Measurements from ENCODE around the gene HM13. TPM values are rescaled to one million over a fixed set of nuclear protein-coding genes. Genes with fewer than 3 reads are reported as not detected.
"Not testable (repeated sequence)": the region's sequence is repeated elsewhere in the genome, so short reads cannot be mapped to it uniquely, and the experiment has no call there.

Gene HM13
- total RNA-seq, 1 donor from 2014 or later = 150 TPM

DNA sequence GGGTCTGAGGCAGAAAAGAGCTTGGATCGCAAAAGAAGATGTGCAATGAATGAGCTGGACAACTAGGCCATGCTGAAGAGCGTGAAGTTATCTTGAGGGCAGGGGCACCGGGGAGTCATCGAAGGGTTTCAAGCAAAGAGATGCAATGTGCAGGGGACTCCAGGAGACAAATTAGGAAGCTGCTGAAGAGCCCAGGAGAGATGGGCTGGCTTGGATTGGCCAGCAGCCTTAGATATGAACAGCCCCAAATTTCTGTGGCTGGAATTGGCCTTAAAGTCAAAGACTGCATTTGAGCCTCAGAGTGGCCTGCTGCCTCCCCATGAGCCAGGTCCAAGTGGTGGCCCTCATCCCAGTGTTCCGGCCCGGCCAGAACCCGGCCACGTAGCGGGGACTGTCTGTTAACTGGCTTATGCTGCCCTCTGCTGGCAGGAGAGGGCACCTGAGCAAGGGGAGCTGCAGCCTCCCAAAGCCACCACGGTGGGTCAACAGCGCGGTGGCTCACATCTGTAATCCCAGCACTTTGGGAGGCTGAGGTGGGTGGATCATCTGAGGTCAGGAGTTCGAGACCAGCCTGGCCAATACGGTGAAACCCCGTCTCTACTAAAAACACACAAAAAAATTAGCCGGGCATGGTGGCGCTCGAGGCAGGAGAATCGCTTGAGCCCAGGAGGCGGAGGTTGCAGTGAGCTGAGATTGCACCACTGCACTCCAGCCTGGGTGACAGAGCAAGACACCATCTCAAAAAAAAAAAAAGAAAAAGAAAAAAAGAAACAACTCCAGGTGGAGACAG lies 11.2 kb upstream of the HM13 start:
- peak; percentile 32 for DNase-seq (ENCODE audit: low read depth)

GRCh38 chr20:31505903-31506302 lies 8.3 kb upstream of the HM13 start:
- no peak for DNase-seq (ENCODE audit: low read depth)

DNA sequence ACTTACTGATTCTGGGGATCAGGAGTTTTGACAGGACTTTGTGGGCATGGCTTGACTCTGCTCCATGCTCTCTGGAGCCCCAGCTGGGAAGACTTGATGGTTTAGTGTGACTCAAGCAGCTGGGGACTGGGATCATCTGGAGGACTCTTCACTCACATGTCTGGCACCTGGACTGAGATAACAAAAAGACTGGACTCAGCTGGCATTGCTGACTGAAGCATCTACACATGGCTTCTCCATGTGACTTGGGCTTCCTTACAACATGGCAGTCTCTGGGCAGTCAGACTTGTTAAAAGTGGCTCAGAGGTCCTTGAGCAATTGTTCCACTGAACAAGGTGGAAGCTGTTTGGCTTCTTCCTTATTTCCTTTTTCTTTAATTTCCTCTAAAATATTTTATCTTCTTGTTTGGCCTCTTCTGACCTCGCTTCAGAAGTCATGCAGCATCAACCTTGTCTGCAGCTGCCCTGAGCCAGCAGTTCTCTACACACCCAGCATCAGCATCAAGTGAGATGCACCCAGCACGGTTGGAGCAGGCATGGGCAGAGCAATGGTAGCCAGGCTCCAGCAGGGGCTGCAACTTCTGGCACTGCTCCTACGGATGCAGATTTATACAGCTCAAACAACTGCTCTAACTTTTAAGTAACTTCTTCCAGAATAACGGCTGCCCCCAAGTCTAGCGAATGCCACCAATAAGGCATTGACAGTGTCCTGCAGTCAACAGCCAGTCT lies 5.6 kb upstream of the HM13 start:
- DNase-seq (ENCODE audit: low read depth) = no peak

DNA sequence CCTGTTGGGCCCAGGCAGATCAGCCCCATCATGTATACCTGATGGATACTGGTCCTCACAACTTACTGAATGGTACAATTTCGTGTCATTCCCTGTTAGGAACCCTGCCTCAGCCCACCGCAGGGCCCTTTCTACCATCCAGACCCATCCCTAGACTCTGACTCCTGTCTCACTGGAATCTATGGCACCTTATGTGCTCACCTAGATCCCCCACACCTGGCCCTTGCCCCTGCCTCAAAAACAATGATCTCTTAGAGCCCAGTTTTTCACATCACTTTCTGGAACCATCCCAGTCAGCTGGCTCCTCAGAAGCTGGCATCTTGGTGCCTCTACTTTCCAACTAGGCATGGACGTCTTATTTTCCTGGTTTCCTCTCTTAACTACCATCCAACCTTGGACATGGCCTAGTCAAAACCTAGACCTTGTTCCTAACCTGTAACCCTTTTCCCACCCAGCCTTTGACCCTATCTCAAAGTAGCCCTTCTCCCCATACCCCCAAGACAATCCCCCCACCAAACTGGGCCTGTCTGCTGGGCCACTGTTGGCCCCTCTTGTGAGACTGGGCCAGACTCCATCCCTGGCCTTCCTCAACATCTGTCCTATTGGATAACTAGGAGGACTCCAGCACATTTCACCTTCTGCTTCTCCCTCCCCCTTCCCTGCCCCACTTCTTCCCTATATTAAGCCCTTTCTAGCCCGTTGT lies 981 bp downstream of the HM13 start:
- DNase-seq (ENCODE audit: low read depth) = no peak

GRCh38 chr20:31515775-31516107 lies 1.5 kb downstream of the HM13 start:
- DNase-seq (ENCODE audit: low read depth) = no peak

- no peak for DNase-seq (ENCODE audit: low read depth)
Observed at GRCh38 chr20:31516166-31516565, 1.9 kb downstream of the HM13 start.

- DNase-seq (ENCODE audit: low read depth) = no peak
Observed at GRCh38 chr20:31516651-31517050, 2.4 kb downstream of the HM13 start.

DNA sequence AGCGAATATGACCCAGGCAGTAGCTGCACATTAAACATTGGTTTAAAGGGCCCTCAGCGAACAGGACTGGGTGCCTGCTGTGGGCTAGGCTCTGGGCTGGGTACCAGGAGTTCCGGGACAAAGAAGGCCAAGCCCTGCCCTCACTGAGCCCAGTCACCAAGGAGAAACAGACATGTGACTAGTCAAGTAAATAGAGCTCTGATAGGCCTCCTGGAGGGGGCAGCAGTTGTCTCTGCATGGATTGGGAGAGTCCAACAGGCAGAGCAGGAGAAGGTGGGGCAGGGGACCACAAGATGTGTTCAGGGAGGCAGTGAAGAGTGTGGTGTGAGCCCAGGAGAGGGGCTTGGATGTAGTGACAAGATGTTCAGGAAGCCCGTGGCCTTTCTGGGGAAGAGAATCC lies 3.1 kb downstream of the HM13 start:
- DNase-seq (ENCODE audit: low read depth) = peak; percentile 63

DNA sequence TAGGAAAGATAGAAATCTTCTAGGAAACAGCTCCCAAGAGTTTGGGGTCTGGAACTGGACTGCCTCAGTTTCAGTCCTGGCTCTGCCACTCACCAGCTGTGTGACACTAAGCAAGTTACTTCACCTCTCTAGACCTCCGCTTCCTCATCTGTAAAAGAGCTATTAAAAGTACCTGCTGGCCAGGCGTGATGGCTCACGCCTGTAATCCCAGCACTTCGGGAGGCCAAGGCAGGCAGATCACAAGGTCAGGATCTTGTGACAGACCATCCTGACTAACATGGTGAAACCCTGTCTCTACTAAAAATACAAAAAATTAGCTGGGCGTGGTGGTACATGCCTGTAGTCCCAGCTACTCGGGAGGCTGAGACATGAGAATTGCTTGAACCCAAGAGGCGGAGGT lies 7.0 kb downstream of the HM13 start:
- DNase-seq (ENCODE audit: low read depth) = not testable (repeated sequence)

GRCh38 chr20:31522731-31523130 lies 8.5 kb downstream of the HM13 start:
- DNase-seq (ENCODE audit: low read depth) = no peak

- peak; percentile 63 for DNase-seq (ENCODE audit: low read depth)
Observed at GRCh38 chr20:31523361-31524283, 9.4 kb downstream of the HM13 start.

- DNase-seq (ENCODE audit: low read depth) = no peak
Observed at GRCh38 chr20:31527266-31527665, 13.0 kb downstream of the HM13 start.

- no peak for DNase-seq (ENCODE audit: low read depth)
Observed at GRCh38 chr20:31535298-31535697, 21.1 kb downstream of the HM13 start.

GRCh38 chr20:31536575-31536974 lies 22.3 kb downstream of the HM13 start:
- DNase-seq (ENCODE audit: low read depth) = no peak

DNA sequence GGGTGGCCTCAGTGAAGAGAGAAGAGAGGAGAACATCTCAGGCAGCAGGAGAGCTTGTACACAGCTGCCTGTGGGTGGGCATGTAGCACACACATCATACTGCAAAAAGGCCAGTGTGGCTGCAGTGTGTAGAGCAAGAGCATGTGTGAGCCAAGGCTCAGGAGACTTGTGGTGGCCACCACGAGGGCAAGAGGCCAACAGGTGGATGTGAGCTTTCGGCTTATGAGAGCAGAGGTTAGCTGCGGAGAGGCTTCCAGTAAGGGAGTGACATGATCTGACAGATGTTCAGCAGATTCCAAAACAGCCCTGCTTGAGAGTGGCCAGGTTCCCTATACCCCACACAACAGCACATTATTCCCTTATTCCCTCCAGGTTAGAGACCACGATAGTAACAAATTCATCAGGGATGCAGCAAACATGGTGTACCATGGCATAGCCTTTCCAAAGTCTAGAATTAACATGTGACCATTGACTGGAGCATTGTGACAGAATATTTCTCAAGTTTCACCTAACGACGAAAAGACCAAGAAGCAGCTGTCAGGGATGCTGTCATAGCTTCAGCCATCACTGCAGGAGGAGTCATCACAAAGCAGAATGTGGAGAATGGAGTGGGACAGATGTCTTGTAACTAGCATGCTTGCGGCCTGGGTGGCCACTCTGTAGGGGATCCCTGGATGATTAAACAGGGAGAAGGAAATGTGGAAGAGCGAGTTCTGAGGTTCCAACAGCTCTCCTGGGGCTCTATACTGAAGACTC lies 23.1 kb downstream of the HM13 start:
- no peak for DNase-seq (ENCODE audit: low read depth)

DNA sequence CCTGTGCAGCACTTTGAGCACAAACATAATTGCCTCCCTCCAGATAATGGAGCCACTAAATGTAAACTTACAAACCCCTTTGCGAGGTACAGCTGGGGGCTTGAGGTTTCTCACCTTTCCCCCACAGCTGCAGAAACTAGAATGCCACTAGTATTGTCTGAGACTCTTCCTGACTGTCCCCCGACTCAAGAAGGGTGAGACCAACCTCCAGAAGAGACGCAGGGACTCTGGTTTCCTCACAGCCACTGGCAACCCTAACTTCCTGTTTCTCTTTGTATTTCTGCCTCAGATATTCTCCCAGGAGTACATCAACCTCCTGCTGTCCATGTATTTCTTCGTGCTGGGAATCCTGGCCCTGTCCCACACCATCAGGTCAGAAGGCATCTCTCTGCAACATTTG lies 23.6 kb downstream of the HM13 start:
- DNase-seq (ENCODE audit: low read depth) = no peak

DNA sequence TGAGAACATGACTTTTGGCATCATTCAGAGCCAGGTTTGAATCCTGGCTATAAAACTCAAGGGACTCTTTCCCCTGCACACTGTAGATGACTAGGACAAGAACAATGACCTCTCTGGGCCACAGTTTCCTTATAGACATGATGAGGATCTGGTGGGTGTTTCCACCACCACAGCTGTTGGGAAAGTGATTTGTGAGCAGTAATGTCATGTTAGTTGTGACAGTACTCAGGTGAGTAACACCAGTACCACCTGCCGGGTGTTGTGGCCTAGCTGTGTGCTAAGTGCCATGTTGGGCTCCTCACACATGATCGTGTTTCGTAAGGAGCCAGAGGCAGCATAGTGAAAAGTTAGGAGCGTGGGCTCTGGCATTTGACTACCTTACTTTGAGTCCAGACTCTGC lies 24.1 kb downstream of the HM13 start:
- no peak for DNase-seq (ENCODE audit: low read depth)

DNA sequence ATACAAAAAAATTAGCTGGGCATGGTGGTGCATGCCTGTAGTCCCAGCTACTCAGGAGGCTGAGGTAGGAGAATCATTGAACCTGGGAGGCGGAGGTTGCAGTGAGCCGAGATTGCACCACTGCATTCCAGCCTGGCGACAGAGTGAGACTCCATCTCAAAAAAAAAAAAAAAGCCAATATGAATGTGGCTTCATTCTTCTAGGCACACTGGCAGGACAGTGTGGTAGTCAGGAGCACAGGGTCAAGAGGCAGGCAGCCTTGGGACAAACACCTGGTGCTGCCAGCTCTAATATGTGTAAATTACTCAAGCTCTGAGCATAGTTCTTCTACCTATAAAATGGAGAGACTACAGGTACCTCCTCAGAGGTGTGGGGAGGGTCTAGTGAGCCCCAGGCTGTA lies 25.4 kb downstream of the HM13 start:
- peak; percentile 35 for DNase-seq (ENCODE audit: low read depth)

DNA sequence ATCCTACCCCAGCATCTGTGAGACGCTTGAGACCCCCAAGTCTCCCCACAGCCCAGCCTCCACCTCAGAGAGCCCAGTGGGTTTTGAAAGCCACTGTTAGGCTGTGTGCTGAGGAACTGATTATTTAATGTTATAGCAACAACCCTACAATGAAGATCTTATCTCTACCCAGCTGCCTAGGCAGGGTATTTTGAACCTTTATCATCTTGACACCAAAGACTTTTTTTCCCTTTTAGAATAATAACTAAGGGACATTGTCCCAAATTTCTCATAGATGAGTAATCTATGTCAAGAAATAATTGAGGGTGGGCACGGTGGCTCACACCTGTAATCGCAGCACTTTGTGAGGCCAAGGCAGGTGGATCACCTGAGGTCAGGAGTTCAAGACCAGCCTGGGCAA lies 26.2 kb downstream of the HM13 start:
- DNase-seq (ENCODE audit: low read depth) = no peak

DNA sequence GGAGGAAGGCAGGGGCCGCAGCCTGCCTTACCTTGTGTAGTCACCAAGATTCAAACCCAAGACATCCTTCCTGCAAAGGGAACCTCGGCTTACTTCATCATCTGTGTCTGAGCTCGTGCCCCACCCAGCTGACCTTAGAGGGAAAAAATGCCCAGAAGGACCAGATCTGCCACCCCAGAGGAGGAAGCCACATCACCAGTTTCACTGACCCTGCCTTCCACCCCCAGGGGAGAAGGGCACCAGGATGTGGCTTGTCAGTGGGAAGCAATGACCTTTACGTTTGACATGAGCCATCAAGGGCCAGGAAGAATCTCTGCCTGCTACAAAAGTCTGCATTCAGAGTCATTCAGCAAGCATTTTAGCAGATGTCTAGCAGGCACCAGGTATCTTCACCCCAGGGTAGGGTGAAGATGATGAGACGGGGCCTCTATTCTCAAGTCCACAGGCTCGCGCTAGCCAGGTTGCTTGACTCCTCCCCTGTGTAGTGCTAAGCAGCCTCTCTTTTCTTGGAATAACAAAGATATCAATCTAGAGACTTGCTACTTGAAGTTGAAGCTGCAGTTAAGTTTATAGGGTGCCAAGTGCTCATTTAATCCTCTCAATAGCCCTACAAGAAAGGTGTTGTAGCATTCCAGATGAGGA lies 28.1 kb downstream of the HM13 start:
- DNase-seq (ENCODE audit: low read depth) = peak; percentile 27

DNA sequence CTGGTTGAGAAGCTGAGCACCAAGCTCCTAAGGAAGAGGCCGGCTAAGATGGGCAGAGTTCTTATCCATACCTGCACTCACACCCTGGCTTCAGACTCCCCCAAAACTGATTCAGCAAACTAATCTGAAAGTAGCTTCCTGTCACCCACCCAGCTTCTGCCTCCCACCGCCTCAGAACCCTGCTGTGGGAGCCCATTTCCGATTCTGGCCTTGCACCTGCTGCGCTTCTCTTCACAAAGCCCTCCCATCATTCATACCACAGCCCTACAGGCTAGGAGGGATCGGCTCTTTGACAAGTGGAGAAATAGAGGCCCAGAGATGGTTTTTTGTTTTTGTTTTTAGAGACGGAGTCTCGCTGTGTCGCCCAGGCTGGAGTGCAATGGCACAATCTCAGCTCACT lies 28.7 kb downstream of the HM13 start:
- no peak for DNase-seq (ENCODE audit: low read depth)

Data from renal cortical epithelial cell (primary cell).